GM20431 (cell line): Measurements from ENCODE around the gene SEC24D.
"Not testable (repeated sequence)": the region's sequence is repeated elsewhere in the genome, so short reads cannot be mapped to it uniquely, and the experiment has no call there.

Source experiments
- in situ Hi-C: fragments of 300-500 bp; cut with MseI, MboI; formaldehyde crosslinking; loops from one replicate; pipeline ENCODE4 v1.15.0; 2020; ENCODE audit warnings: low sequenced_read_pairs; ENCODE audit not compliant: unreplicated experiment

The SEC24D gene

GRCh38 chr4:118814891-118815290, 21.0 kb downstream of the SEC24D start:
- in situ Hi-C loops = no loop called here

- in situ Hi-C loops = no loop called here
These were observed 21.9 kb downstream of the SEC24D start for GRCh38 chr4:118814058-118814457.

GRCh38 chr4:118813561-118813960, 22.4 kb downstream of the SEC24D start:
- in situ Hi-C loops = no loop called here

DNA sequence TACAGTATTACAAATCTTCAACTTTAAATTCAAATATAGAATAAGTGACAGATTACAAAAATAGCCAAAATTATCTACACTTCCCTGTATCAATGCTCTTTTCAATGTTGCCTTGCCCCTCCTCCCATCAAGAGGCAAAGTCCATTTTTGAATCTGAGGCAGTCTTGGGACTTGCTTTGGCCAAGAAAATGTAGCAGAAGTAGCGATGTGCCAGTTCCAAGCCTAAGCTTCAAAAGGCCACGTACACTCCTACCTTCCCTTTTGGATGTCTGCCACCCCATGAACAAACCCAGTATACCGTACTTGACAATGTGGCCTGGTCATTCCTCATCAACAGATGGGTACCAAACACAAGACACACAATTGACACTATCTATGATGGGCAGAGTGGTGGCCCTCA, 24.1 kb downstream of the SEC24D start:
- in situ Hi-C loops = no loop called here

DNA sequence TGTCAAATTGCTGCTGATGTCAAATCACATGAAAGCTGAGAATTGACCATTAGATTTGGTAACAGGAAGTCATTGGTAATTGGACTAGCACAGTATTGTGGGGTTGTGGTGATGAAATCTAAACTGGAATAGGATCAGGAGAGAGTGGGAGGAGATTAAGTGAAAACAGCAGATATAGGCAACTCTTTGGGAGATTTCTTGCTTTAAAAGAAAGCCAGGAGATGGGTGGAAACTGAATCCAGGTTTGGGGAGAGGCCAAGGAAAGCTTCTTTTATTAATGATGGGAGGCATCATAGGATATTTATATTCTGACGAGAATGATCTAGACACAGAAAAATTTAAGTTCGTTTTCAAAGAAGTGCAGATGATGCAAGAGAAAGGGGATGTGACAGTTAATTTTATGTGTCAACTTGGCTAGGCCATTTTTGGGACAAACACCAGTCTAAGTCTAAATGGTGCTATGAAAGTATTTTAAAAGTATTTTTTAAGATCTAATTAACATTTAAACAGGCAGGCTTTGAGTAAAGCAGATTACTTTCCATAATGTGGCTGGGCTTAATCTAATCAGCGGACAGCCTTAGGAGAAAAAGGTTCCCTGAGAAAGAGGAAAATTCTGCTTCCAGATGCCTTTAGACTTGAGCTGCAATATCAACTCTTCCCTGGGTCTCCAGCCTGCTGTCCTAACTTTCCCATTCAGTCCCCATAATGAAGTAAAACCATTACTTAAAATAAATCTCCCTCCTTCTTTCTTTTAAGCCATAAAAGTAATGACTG, 24.7 kb downstream of the SEC24D start:
- in situ Hi-C loops = no loop called here

- in situ Hi-C loops = no loop called here
These were observed 28.3 kb downstream of the SEC24D start for GRCh38 chr4:118807659-118808058.

DNA sequence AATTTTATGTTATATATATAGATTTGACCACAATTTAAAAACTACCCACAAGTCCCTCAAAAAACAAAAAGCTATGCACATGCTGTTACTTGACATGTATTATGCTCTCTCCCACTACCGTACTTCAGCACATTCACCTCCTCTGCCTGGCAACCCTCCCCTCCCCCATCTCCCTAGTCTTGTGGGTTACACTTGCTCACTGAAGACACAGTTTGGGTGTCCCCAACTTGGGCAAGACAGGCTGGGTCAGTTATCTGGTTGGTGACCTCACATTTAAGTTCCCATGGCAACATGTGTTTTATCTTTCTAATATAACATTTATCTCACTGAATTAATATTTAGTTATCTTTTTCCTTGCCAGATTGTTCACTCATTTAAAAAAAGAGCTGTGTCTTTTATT, 32.7 kb downstream of the SEC24D start:
- in situ Hi-C loops = no loop called here

DNA sequence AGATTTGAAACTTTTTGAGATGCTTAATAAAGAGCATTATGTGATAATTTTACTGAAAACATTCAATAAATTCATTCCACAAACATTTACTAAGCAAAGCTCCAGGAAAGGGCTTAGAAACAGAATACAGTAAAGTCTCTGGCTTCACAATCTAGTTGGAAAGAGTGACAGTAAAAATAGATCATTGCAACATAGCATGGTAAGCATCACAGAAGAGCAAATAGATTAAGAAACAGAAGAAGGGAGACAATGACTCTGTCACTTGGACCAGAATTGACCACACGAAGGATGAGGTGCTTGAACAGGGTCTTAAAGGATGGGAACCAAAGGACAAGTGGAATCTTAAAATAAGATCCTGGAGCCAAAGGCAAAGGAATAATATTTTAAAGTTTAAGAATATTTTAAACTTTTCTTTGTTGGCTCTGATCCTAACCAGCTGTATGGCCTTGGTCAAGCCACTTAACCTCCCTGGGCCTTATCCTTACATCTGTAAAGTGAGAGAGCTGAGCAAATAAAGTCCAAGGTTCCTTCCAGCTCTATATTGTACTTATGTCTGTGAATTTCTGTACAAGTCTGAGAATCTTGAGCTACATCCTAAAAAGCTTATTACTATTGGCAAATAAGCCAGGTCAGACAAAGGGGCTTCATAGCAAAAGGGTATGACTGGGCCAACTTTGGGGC, 33.9 kb downstream of the SEC24D start:
- in situ Hi-C loops = no loop called here

DNA sequence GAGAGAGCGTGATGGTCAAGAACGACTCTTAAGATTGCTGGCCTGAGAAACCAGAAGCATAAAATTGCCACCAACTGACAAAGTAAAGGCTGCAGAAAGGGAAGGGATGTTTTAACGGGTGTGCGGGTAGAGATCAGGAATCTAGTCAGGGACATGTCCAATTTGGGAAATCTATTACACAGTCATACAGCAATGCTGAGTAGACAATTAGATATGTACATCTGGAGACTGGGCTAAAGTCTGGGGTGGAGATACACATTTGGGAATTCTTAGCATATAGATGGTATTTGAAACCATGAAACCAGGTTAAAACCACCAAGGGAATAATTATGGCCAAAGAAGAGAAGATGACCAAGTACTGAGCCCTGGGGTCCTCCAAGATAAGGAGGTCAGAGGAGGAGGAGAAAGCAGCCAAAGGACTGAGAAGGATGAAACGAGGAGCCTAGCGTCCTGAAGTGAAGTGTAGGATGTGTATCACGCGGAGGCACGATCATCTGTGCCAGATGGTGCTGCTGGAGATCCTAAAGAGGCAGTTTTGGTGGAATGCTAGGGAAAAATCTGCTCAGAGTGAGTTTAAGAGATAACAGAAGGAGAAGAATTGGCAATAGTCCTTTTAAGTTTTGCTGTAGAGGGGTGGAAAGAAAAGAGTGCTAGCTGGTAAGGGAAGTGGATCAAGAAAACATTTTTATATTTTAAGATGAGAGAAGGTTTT, 36.5 kb downstream of the SEC24D start:
- in situ Hi-C loops = no loop called here

- in situ Hi-C loops = no loop called here
These were observed 37.3 kb downstream of the SEC24D start for GRCh38 chr4:118798658-118799057.

DNA sequence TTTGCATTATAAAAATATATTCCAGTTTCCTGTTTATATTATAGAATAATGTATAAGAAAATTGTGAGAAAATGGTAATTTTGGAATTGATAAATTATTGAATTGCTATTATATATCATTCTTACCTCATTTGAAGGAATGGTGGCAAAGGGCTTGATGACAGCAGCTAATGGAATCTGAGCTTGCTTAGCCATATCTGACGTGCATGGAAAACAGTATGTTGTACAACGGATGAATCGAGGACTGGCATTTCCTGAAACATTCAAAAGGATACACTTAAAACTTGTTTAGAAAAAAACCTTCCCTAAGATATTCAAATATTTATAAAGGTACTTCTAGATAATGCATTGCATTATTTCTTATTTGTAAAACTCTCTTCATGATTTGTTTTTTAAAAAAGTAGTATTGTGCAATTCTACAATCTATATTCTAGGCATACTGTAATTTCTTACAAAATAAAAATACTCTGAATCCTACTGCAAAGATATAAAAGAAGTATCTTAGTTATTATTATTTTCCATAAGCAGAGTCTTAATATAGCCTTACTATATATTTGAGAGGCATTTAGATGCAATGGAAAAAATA, 38.3 kb downstream of the SEC24D start:
- in situ Hi-C loops = no loop called here

DNA sequence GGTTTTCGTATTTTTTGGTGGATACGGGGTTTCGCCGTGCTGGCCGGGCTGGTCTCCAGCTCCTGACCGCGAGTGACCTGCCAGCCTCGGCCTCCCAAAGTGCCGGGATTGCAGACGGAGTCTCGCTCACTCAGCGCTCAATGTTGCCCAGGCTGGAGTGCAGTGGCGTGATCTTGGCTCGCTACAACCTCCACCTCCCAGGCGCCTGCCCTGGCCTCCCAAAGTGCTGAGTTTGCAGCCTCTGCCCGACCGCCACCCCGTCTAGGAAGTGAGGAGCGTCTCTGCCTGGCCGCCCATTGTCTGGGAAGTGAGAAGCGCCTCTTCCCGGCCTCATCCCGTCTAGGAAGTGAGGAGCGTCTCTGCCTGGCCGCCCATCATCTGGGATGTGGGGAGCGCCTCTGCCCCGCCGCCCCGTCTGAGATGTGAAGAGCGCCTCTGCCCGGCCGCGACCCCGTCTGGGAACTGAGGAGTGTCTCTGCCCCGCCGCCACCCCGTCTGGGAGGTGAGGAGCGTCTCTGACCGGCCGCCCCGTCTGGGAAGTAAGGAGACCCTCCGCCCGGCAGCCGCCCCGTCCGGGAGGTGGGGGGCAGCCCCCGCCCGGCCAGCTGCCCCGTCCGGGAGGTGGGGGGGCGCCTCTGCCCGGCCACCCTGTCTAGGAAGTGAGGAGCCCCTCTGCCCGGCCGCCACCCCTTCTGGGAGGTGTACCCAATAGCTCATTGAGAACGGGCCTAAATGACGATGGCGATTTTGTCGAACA, 44.1 kb downstream of the SEC24D start:
- in situ Hi-C loops = not testable (repeated sequence)

GRCh38 chr4:118790544-118790943, 45.4 kb downstream of the SEC24D start:
- in situ Hi-C loops = no loop called here

DNA sequence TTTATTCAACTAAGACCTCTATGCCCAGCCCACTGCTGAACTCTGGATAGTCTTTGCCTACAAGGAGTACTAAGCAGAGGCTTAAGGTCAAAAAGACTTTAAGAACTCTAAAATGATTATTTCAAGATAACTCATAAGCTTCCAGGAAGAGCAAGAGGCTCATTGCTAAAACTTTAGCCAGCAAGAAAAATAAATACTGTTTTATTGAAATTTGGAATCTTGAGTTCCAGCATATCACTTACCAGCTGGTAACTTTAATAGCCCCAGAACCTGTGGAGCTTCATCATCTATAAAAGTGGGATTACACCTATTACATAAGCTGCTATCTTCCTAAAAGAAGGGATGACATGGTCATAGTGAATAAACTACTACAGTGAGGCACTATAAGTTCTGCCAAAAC, 47.0 kb downstream of the SEC24D start:
- in situ Hi-C loops = no loop called here

DNA sequence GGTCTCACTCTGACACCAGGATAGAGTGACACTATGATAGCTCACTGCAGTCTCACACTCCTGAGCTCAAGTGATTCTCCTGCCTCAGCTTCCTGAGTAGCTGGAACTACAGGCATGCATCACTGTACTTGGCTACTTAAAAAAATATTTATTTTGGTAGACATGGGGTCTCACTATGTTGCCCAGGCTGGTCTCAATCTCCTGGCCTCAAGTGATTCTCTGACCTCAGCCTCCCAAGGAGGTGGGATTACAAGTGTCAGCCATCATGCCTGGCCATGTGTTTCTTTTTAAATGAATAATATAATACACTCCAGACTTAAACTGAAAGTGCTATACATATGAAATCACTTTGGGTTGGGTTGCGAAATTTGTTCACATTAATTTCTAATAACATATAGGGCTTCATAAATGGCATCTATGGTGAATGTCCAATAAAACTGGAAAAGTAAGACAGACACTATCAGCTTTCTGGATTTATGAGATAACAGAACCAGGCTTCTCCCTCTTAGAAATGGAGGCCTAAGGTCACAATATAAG, 48.0 kb downstream of the SEC24D start:
- in situ Hi-C loops = no loop called here

- in situ Hi-C loops = no loop called here
These were observed 51.1 kb downstream of the SEC24D start for GRCh38 chr4:118784776-118785175.

DNA sequence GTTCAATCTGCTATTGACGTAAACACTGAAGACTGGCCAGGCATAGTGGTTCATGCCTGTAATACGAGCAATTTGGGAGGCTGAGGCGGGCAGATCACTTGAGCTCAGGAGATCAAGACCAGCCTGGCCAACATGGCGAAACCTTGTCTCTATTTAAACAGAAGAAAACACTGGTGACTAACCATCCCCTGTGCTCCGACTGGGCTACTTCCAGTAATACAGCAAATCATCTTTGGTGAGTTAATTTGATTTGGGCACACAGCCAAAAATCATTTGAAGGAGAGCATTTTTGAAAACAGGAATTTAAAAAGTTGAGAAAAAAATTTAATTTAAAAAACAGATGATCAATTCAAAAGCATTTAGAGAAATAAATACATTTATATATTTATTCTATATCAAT, 52.0 kb downstream of the SEC24D start:
- in situ Hi-C loops = no loop called here

GRCh38 chr4:118782886-118783285, 53.0 kb downstream of the SEC24D start:
- in situ Hi-C loops = not testable (repeated sequence)

DNA sequence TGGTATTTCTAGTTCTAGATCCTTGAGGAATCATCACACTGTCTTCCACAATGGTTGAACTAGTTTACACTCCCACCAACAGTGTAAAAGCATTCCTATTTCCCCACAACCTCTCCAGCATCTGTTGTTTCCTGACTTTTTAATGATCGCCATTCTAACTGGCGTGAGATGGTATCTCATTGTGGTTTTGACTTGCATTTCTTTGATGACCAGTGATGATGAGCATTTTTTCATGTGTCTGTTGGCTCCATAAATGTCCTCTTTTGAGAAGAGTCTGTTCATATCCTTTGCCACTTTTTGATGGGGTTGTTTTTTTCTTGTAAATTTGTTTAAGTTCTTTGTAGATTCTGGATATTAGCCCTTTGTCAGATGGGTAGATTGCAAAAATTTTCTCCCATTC, 58.3 kb downstream of the SEC24D start:
- in situ Hi-C loops = not testable (repeated sequence)
